ENCODE measurements around the gene PEX6. TPM values are rescaled to one million over a fixed set of nuclear protein-coding genes. Genes with fewer than 3 reads are reported as not detected.

The PEX6 gene
- total RNA-seq, 1 donor from 2014 or later = 28.5 TPM

DNA sequence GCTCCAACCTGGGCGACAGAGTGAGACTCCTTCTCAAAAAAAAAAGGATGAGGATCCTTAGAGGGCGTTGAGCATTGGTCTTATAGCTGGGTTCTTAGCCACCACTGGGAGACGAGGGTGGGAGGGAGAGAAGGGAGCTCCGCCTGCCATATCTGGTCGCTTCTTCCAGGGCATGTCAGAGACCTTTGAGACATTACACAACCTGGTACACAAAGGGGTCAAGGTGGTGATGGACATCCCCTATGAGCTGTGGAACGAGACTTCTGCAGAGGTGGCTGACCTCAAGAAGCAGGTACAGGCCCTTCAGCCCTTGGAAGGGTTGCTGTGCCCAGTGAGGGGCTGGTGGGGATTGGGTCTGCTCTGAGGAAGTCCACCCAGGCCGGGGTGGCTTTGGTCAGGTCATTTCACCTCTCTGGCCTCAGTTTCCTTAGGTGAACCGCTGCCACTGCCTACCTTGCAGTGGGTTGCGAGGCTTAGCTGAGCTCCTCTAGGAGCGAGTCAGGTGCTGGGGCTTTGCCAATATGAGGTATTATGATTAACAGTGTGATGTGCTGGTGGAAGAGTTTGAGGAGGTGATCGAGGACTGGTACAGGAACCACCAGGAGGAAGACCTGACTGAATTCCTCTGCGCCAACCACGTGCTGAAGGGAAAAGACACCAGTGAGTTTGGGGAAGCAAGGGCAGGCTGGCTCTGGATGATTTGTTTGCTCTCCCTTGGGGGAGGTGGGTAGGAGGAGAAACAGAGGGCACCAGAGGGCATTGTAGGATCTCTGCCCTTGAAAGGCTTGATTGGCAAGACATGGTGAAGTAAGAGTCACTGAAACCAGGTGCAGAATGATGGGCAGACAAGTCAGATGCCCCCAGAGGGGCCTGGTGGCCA, 41.2 kb downstream of the PEX6 start:
- intact Hi-C loops (cut with micrococcal nuclease) = no loop called here

DNA sequence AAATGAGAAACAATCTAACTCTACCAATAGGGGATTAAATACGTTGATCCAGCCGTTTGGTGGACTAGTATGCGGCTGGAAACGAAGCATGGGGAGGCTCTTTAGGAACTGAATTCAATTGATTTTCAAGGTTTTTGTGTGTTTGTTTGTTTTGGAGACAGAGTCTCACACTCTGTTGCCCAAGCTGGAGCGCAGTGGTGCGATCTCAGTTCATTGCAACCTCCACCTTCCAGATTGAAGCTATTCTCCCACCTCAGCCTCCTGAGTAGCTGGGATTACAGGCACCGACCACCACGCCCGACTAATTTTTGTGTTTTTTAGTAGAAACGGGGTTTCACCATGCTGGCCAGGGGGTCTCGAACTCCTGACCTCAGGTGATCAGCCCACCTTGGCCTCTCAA, 42.6 kb downstream of the PEX6 start:
- intact Hi-C loops (cut with micrococcal nuclease) = no loop called here

GRCh38 chr6:42935322-42935721, 43.7 kb downstream of the PEX6 start:
- intact Hi-C loops (cut with micrococcal nuclease) = no loop called here

- intact Hi-C loops (cut with micrococcal nuclease) = no loop called here
Measured at GRCh38 chr6:42933205-42933604, 45.8 kb downstream of the PEX6 start.

GRCh38 chr6:42932412-42932811, 46.6 kb downstream of the PEX6 start:
- intact Hi-C loops (cut with micrococcal nuclease) = no loop called here

- intact Hi-C loops (cut with micrococcal nuclease) = loop anchor here (1.0 to 5.0 kb wide), 9 partner anchors 49 to 713 kb away; partner anchors contain the start of genes CUL7, KLC4, KLHDC3 and MRPL2
Measured at GRCh38 chr6:42929821-42930360, 49.1 kb downstream of the PEX6 start.

DNA sequence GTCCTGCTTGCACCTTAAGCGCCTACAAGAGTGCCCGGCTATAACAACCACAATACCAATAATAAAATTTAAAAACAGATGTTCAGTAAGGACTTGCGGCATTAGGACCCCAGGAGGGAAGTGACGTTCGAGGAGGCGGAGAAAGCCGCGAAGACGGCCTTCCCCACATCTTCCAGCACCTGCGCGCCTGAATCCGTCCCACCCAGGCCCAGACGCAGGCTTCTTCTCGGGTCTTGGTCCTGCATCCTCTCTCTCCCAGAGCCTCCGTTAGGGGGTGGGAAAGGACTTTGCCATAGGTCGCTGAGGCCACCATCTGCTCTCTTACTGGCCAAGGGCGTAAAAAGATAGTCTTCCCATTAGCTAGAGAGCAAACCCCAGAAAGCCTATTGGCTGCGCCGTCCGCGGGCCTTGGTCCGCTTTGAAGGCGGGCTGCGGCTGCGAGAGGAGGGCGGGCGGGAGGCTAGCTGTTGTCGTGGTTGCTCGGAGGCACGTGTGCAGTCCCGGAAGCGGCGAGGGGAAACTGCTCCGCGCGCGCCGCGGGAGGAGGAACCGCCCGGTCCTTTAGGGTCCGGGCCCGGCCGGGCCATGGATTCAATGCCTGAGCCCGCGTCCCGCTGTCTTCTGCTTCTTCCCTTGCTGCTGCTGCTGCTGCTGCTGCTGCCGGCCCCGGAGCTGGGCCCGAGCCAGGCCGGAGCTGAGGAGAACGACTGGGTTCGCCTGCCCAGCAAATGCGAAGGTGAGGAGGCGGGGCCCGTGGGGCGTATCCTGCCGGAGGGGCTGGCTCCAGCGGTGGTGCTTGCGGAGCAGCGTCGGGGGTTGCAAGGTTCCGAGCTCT, 49.8 kb downstream of the PEX6 start, which contains the start of gene CNPY3:
Gene CNPY3 (plus strand): TSS at position 495 of the 835 bp plus-strand sequence. CDS start 91 bp downstream, at position 586.
- intact Hi-C loops (cut with micrococcal nuclease) = loop anchor here (1.0 to 5.0 kb wide), 9 partner anchors 50 to 712 kb away; partner anchors contain the start of genes CUL7, KLC4, KLHDC3 and MRPL2

DNA sequence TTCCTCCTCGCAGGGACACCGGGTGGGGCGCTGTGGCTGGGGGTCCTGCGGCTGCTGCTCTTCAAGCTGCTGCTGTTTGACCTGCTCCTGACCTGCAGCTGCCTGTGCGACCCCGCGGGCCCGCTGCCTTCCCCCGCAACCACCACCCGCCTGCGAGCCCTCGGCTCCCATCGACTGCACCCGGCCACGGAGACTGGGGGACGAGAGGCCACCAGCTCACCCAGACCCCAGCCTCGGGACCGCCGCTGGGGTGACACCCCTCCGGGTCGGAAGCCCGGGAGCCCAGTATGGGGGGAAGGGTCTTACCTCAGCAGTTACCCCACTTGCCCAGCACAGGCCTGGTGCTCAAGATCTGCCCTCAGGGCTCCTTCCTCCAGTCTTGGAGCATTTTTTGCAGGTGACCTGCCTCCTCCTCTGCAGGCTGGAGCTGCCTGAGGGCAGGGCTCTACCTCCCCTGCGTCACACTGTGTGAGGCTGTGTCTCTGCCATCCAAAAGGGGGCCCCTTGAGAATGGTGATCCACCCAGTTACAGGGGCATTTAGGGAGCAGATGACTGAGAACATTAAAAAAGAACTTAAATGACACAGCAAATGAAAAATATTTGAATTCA, 53.6 kb downstream of the PEX6 start:
- intact Hi-C loops (cut with micrococcal nuclease) = loop anchor here (5.0 kb wide), 1 partner anchor 708 kb away; the partner anchor contains the start of gene MRPS10

- intact Hi-C loops (cut with micrococcal nuclease) = no loop called here
Measured at GRCh38 chr6:42923666-42924065, 55.3 kb downstream of the PEX6 start.

DNA sequence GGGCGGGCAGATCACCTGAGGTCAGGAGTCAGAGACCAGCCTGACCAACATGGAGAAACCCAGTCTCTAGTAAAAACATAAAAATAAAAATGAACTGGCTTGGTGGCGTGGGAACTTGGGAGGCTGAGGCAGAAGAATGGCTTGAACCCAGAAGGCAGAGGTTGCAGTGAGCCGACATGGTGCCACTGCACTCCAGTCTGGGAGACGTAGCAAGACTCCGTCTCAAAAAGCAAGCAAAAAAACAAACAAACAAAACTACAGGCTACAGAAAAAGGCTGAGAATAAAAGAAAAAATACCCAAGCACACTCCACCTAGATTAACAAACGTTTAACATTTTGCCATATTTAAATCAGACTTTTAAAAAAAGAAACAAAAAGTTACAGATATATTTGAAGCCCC, 57.2 kb downstream of the PEX6 start:
- intact Hi-C loops (cut with micrococcal nuclease) = no loop called here

DNA sequence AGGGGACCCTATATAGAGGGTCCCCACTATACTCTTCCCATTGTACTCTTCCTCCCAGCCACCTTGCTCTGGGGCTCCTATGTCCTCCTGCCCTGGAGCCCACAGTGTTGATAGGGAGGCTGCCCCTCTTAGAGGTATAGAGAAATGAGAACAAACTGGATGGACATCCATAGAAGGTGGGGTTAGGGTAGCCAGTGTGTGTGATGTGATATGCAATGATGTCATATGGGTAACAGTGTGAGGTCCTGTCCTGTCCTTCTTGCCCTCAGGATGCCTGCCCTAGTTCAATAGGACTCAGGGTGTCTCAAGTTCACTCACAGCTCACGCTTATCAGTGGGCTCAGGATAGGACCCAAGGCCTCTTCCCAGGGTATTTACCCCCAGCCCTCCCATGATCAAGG, 62.7 kb downstream of the PEX6 start:
- intact Hi-C loops (cut with micrococcal nuclease) = no loop called here

GRCh38 chr6:42915732-42916131, 63.2 kb downstream of the PEX6 start, which contains the start of gene PTCRA:
PTCRA (plus strand) TSS chr6:42916053; CDS start chr6:42916070, 17 bp downstream.
- intact Hi-C loops (cut with micrococcal nuclease) = no loop called here

GRCh38 chr6:42914546-42914945, 64.4 kb downstream of the PEX6 start:
- intact Hi-C loops (cut with micrococcal nuclease) = no loop called here

Other genes with a start within 250 kb of the PEX6 start
- 28.7 and 29.0 TPM in 2 replicates for gene TBCC, start 233.1 kb downstream of the PEX6 start, total RNA-seq
- 21.8 and 22.3 TPM in 2 replicates for gene BICRAL, start 197.1 kb downstream of the PEX6 start, total RNA-seq
- 91.0 and 94.7 TPM in 2 replicates for gene RPL7L1, start 99.6 kb downstream of the PEX6 start, total RNA-seq
- not detected in 2 replicates for gene PTCRA, start 63.1 kb downstream of the PEX6 start, total RNA-seq
- 54.1 and 55.3 TPM in 2 replicates for gene CNPY3, start 49.7 kb downstream of the PEX6 start, total RNA-seq
- gene GNMT, start 18.4 kb downstream of the PEX6 start, total RNA-seq = 0.98 and 1.00 TPM in 2 replicates
- gene PPP2R5D, start 5.4 kb upstream of the PEX6 start, total RNA-seq = 52.6 and 56.1 TPM in 2 replicates
- 63.6 and 65.6 TPM in 2 replicates for gene MEA1, start 34.8 kb upstream of the PEX6 start, total RNA-seq
- gene KLHDC3, start 35.1 kb upstream of the PEX6 start, total RNA-seq = 65.4 and 67.1 TPM in 2 replicates
- gene RRP36, start 42.4 kb upstream of the PEX6 start, total RNA-seq = 70.7 and 74.8 TPM in 2 replicates
- 10.6 and 12.0 TPM in 2 replicates for gene CUL7, start 74.7 kb upstream of the PEX6 start, total RNA-seq
- 47.9 and 50.2 TPM in 2 replicates for gene MRPL2, start 80.3 kb upstream of the PEX6 start, total RNA-seq
- 10.1 and 11.4 TPM in 2 replicates for gene KLC4, start 80.5 kb upstream of the PEX6 start, total RNA-seq
- gene PTK7, start 97.1 kb upstream of the PEX6 start, total RNA-seq = 1.9 TPM in 2 replicates
- 46.5 and 46.8 TPM in 2 replicates for gene SRF, start 192.1 kb upstream of the PEX6 start, total RNA-seq
- 42.9 and 45.5 TPM in 2 replicates for gene CUL9, start 203.0 kb upstream of the PEX6 start, total RNA-seq

Data from T-helper 2 cell treated with Interferon-gamma antibody and Interleukin-4, amounts not matched to agents 100 ng/mL and 5 ng/mL, for 36 hours (primary cell).